ENCODE measurements around the gene APLF.

Gene APLF

DNA sequence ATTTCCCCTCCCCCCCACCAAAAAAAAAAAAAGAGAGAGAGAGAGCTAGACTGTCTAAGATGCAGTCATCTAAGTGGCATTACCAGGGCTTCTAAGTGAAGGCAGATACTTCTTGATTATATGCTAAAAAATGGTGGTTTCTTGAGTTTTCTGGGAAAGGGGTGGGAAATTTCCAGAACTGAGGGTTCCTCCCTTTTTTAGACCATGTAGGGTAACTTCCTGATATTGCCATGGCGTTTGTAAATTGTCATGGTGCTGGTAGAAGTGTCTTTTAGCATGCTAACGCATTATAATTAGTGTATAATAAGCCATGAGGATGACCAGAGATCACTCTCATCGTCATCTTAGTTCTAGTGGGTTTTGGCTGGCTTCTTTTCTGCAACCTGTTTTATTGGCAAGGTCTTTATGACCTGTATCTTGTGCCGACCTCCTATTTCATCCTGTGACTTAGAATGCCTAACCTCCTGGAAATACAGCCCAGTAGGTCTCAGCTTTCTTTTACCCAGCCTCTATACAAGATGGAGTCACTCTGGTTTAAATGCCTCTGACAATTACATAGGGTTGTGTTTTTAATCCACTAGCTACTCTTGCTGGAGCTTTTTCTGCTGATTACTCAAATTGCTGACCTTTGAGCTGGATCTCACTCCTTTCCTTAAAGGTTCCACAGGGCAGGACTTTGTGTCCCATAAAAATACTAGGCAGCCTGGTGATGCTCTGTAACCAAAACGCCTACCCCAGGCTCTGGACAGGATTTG, 145.6 kb downstream of the APLF start:
- DNase-seq (ENCODE audit: low read depth in 1 of 2, low spot score in 1 of 2), result no peak
- Histone ChIP-seq H3K4me3 (replicated peaks; ENCODE audit: insufficient read depth, low read length) (no peak overlapping the region), H3K27me3 (ENCODE audit: insufficient read depth, poor library complexity, severe bottlenecking) (no peaks in the 10 kb centered on the region), H3K27ac (replicated peaks) (no peak overlapping the region)
- TF ChIP-seq POLR2AphosphoS5 (IDR thresholded peaks at IDR 0.05; ENCODE audit: low read depth), result no peak
- TF ChIP-seq SPI1 (IDR thresholded peaks at IDR 0.05; ENCODE audit: borderline replicate concordance, low read depth), result no peak
- TF ChIP-seq, protein P1, sequence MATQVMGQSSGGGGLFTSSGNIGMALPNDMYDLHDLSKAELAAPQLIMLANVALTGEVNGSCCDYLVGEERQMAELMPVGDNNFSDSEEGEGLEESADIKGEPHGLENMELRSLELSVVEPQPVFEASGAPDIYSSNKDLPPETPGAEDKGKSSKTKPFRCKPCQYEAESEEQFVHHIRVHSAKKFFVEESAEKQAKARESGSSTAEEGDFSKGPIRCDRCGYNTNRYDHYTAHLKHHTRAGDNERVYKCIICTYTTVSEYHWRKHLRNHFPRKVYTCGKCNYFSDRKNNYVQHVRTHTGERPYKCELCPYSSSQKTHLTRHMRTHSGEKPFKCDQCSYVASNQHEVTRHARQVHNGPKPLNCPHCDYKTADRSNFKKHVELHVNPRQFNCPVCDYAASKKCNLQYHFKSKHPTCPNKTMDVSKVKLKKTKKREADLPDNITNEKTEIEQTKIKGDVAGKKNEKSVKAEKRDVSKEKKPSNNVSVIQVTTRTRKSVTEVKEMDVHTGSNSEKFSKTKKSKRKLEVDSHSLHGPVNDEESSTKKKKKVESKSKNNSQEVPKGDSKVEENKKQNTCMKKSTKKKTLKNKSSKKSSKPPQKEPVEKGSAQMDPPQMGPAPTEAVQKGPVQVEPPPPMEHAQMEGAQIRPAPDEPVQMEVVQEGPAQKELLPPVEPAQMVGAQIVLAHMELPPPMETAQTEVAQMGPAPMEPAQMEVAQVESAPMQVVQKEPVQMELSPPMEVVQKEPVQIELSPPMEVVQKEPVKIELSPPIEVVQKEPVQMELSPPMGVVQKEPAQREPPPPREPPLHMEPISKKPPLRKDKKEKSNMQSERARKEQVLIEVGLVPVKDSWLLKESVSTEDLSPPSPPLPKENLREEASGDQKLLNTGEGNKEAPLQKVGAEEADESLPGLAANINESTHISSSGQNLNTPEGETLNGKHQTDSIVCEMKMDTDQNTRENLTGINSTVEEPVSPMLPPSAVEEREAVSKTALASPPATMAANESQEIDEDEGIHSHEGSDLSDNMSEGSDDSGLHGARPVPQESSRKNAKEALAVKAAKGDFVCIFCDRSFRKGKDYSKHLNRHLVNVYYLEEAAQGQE (IDR thresholded peaks at IDR 0.05; ENCODE audit: insufficient replicate concordance, low read depth), result no peak
- TF ChIP-seq, protein P2, sequence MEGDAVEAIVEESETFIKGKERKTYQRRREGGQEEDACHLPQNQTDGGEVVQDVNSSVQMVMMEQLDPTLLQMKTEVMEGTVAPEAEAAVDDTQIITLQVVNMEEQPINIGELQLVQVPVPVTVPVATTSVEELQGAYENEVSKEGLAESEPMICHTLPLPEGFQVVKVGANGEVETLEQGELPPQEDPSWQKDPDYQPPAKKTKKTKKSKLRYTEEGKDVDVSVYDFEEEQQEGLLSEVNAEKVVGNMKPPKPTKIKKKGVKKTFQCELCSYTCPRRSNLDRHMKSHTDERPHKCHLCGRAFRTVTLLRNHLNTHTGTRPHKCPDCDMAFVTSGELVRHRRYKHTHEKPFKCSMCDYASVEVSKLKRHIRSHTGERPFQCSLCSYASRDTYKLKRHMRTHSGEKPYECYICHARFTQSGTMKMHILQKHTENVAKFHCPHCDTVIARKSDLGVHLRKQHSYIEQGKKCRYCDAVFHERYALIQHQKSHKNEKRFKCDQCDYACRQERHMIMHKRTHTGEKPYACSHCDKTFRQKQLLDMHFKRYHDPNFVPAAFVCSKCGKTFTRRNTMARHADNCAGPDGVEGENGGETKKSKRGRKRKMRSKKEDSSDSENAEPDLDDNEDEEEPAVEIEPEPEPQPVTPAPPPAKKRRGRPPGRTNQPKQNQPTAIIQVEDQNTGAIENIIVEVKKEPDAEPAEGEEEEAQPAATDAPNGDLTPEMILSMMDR (IDR thresholded peaks at IDR 0.05; ENCODE audit: insufficient read depth, low read length), result no peak
- no peak for TF ChIP-seq GABPA (IDR thresholded peaks at IDR 0.05; ENCODE audit: low read depth)

DNA sequence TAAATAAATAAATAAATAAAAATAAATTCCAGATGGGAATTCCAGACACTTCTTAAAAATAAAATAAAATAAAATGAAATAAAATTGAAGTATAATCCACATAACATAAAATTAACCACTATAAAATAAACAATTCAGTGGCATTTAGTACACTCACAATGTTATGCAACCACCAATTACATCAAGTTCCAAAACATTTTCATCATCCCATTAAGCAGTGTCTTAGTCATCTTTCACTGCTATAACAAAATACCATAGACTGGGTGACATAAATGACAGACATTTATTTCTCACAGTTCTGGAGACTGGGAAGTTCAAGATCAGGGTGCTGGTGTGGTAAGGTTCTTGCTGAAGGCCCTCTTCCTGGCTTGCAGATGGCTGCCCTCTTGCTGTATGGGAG, 153.4 kb downstream of the APLF start:
- DNase-seq (ENCODE audit: low read depth in 1 of 2, low spot score in 1 of 2), result peak in 1 of 2 experiments; percentile 12
- Histone ChIP-seq H3K4me3 (replicated peaks; ENCODE audit: insufficient read depth, low read length) (no peak overlapping the region), H3K27me3 (ENCODE audit: insufficient read depth, poor library complexity, severe bottlenecking) (no peaks in the 10 kb centered on the region), H3K27ac (replicated peaks) (no peak overlapping the region)
- TF ChIP-seq SPI1 (IDR thresholded peaks at IDR 0.05; ENCODE audit: borderline replicate concordance, low read depth) (no peak), POLR2AphosphoS5 (IDR thresholded peaks at IDR 0.05; ENCODE audit: low read depth) (no peak), GABPA (IDR thresholded peaks at IDR 0.05; ENCODE audit: low read depth) (no peak)
- TF ChIP-seq, protein P1 (IDR thresholded peaks at IDR 0.05; ENCODE audit: insufficient replicate concordance, low read depth), result no peak
- TF ChIP-seq, protein P2 (IDR thresholded peaks at IDR 0.05; ENCODE audit: insufficient read depth, low read length), result no peak

DNA sequence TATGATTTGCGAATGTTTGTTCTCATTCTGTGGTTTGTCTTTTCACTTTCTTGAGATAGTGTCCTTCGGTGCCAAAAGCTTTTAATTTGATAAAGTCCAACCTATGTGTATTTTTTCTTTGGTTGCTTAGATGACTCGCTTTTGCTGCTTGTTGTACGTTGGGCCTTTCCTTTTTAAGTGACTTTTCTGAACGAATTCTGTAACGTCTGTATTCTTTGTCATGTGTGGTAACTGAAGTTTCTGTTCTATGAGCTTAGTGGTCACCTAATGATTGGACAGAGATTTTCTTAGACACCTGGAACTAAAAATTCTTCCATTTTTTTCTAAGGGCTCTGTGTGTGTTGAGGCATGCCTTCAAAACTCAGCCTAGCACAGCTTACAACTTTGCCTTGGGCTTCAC, 156.4 kb downstream of the APLF start:
- TF ChIP-seq SPI1 (IDR thresholded peaks at IDR 0.05; ENCODE audit: borderline replicate concordance, low read depth) (no peak), GABPA (IDR thresholded peaks at IDR 0.05; ENCODE audit: low read depth) (no peak), POLR2AphosphoS5 (IDR thresholded peaks at IDR 0.05; ENCODE audit: low read depth) (no peak)
- TF ChIP-seq, protein P1 (IDR thresholded peaks at IDR 0.05; ENCODE audit: insufficient replicate concordance, low read depth), result no peak
- TF ChIP-seq, protein P2 (IDR thresholded peaks at IDR 0.05; ENCODE audit: insufficient read depth, low read length), result no peak
- no peak overlapping the region for H3K4me3 ChIP-seq (replicated peaks; ENCODE audit: insufficient read depth, low read length)
- no peaks in the 10 kb centered on the region for H3K27me3 ChIP-seq (ENCODE audit: insufficient read depth, poor library complexity, severe bottlenecking)
- DNase-seq (ENCODE audit: low read depth in 1 of 2, low spot score in 1 of 2), result no peak
- no peak overlapping the region for H3K27ac ChIP-seq (replicated peaks)

Measured in HL-60 (cell line).